B cell (primary cell): Measurements from ENCODE around the gene ZBTB16.

Source experiments
- CTCF ChIP-seq: fragments of 200-600 bp; IDR thresholded peaks from one replicate; pipeline ENCODE4 v1.8.0; 2022; ENCODE audit warnings: antibody characterized with exemption, mild to moderate bottlenecking
- EZH2 ChIP-seq: IDR thresholded peaks from 2 replicates; pipeline ENCODE4 v1.6.1; 2012; ENCODE audit warnings: borderline replicate concordance, low read depth, mild to moderate bottlenecking, moderate library complexity, low read length; ENCODE audit not compliant: insufficient read depth, poor library complexity, severe bottlenecking

GRCh38 chr11:114082415-114082748 lies 22.9 kb downstream of the ZBTB16 start:
- TF ChIP-seq EZH2 (no peak), CTCF (no peak)
